Neural progenitor cell (in vitro differentiated cells): ENCODE data around the gene PTPRN2. TPM values are rescaled to one million over a fixed set of nuclear protein-coding genes. Genes with fewer than 3 reads are reported as not detected.

Experiments used
- DNase-seq: peaks from one replicate; pipeline ENCODE4 v3.0.0-alpha.2; 2016; ENCODE audit warnings: low spot score
- H2AFZ ChIP-seq: fragments of 200-600 bp; sonication (generic); replicated peaks from 2 replicates; pipeline ENCODE4 v1.6.1; 2016; ENCODE audit warnings: antibody characterized with exemption
- H3F3A ChIP-seq: fragments of 200-600 bp; sonication (generic); 2 replicates; pipeline ENCODE4 v1.6.1; 2016; ENCODE audit warnings: antibody characterized with exemption, low read depth
- H3K27ac ChIP-seq: fragments of 200-600 bp; sonication (generic); 2 replicates; pipeline ENCODE4 v1.5.1; 2016; ENCODE audit warnings: mild to moderate bottlenecking
- H3K27me3 ChIP-seq: fragments of 200-600 bp; sonication (generic); 2 replicates; pipeline ENCODE4 v1.6.1; 2016; ENCODE audit warnings: mild to moderate bottlenecking, moderate library complexity
- H3K36me3 ChIP-seq: fragments of 200-600 bp; sonication (generic); 2 replicates; pipeline ENCODE4 v1.5.1; 2016
- H3K4me1 ChIP-seq: fragments of 200-600 bp; sonication (generic); 2 replicates; pipeline ENCODE4 v1.6.1; 2016; ENCODE audit warnings: mixed run types
- H3K4me2 ChIP-seq: fragments of 200-600 bp; sonication (generic); 2 replicates; pipeline ENCODE4 v1.6.1; 2016
- H3K4me3 ChIP-seq: fragments of 200-600 bp; sonication (generic); 2 replicates; pipeline ENCODE4 v1.5.1; 2016
- H3K79me2 ChIP-seq: fragments of 200-600 bp; sonication (generic); 2 replicates; pipeline ENCODE4 v1.6.1; 2016; ENCODE audit warnings: low read depth
- H3K9ac ChIP-seq: fragments of 200-600 bp; sonication (generic); 2 replicates; pipeline ENCODE4 v1.6.1; 2016
- H3K9me3 ChIP-seq: fragments of 200-600 bp; sonication (generic); 2 replicates; pipeline ENCODE4 v1.5.1; 2016; ENCODE audit warnings: low read depth
- H4K20me1 ChIP-seq: fragments of 200-600 bp; sonication (generic); 2 replicates; pipeline ENCODE4 v1.6.1; 2016; ENCODE audit warnings: low read depth
- H3K27ac Mint-ChIP-seq: 3 replicates; pipeline ENCODE4 v1.8.0; 2021; ENCODE audit warnings: mixed read lengths
- H3K27me3 Mint-ChIP-seq: 2 replicates; pipeline ENCODE4 v1.8.0; 2022; ENCODE audit warnings: low read depth, mild to moderate bottlenecking, inconsistent platforms, moderate library complexity, mixed read lengths; ENCODE audit not compliant: insufficient read depth
- H3K36me3 Mint-ChIP-seq: 3 replicates; pipeline ENCODE4 v1.8.0; 2021; ENCODE audit warnings: mixed read lengths
- H3K4me1 Mint-ChIP-seq: 3 replicates; pipeline ENCODE4 v1.8.0; 2021; ENCODE audit warnings: mixed read lengths
- H3K4me3 Mint-ChIP-seq: 3 replicates; pipeline ENCODE4 v1.8.0; 2021; ENCODE audit warnings: mild to moderate bottlenecking, moderate library complexity, mixed read lengths
- H3K9me3 Mint-ChIP-seq: 3 replicates; pipeline ENCODE4 v1.8.0; 2020; ENCODE audit warnings: mixed read lengths
- EZH2 ChIP-seq: fragments of 200-600 bp; sonication (generic); IDR thresholded peaks from 2 replicates; pipeline ENCODE4 v1.6.1; 2017; ENCODE audit warnings: antibody characterized with exemption, mild to moderate bottlenecking, moderate library complexity
- EZH2phosphoT487 ChIP-seq: fragments of 200-600 bp; sonication (generic); IDR thresholded peaks from 2 replicates; pipeline ENCODE4 v1.6.1; 2017; ENCODE audit warnings: antibody characterized with exemption
- total RNA-seq: library from RNA; depleted of rRNA; stranded (reverse); fragments of >200 nt; gene quantifications from 2 replicates; pipeline ENCODE4 v1.2.3, GENCODE V29; 2015; ENCODE audit warnings: low replicate concordance
- TF ChIP-seq, protein P1 (sequence below): fragments of 200-600 bp; sonication (generic); IDR thresholded peaks from 2 replicates; pipeline ENCODE4 v1.5.1; 2017; ENCODE audit warnings: antibody characterized with exemption, mild to moderate bottlenecking

PTPRN2 gene
- total RNA-seq, 1 donor from 2014 or later = 3.0 TPM

DNA sequence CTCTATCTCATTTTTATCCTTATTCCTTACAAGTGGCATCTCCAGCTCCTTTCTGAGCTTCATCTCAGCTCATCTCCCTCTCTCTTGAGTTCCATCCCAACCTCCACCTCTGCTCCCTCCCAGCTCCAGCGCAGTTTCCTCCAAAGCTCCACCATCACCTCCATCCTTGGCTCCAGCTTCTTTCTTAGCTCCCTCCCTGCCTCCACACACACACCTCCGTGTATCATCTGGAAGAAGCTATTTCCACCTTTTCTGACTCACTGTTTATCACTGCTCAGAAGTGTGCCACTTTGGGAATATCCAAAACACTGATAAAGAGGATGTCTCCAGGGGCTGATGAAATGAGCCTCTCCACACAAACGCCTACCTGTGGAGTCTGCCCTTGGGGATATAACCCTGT lies 481.4 kb downstream of the PTPRN2 start:
- Histone ChIP-seq H3K4me3 (no peak overlapping the region), H4K20me1 (no peaks in the 10 kb centered on the region), H3K4me1 (peaks cover 6% of the 10 kb centered on the region), H3F3A (no peaks in the 10 kb centered on the region), H3K9ac (no peak overlapping the region), H3K4me2 (no peak overlapping the region), H3K9me3 (no peaks in the 10 kb centered on the region), H2AFZ (no peak overlapping the region), H3K36me3 (no peaks in the 10 kb centered on the region), H3K79me2 (no peaks in the 10 kb centered on the region), H3K27ac (no peak overlapping the region), H3K27me3 (no peaks in the 10 kb centered on the region)
- DNase-seq = no peak
- TF ChIP-seq, protein P1, sequence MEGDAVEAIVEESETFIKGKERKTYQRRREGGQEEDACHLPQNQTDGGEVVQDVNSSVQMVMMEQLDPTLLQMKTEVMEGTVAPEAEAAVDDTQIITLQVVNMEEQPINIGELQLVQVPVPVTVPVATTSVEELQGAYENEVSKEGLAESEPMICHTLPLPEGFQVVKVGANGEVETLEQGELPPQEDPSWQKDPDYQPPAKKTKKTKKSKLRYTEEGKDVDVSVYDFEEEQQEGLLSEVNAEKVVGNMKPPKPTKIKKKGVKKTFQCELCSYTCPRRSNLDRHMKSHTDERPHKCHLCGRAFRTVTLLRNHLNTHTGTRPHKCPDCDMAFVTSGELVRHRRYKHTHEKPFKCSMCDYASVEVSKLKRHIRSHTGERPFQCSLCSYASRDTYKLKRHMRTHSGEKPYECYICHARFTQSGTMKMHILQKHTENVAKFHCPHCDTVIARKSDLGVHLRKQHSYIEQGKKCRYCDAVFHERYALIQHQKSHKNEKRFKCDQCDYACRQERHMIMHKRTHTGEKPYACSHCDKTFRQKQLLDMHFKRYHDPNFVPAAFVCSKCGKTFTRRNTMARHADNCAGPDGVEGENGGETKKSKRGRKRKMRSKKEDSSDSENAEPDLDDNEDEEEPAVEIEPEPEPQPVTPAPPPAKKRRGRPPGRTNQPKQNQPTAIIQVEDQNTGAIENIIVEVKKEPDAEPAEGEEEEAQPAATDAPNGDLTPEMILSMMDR = no peak
- TF ChIP-seq EZH2 (no peak), EZH2phosphoT487 (no peak)
- no peak overlapping the region for H3K4me3 Mint-ChIP-seq
- H3K27me3 Mint-ChIP-seq = peaks cover 14% of the 10 kb centered on the region
- H3K4me1 Mint-ChIP-seq = peaks cover 12% of the 10 kb centered on the region
- H3K27ac Mint-ChIP-seq = no peak overlapping the region
- H3K9me3 Mint-ChIP-seq = peaks cover 5% of the 10 kb centered on the region
- H3K36me3 Mint-ChIP-seq = peaks cover 5% of the 10 kb centered on the region

GRCh38 chr7:158103378-158103777 lies 484.2 kb downstream of the PTPRN2 start:
- H3K4me3 ChIP-seq = no peak overlapping the region
- H3K27me3 ChIP-seq = no peaks in the 10 kb centered on the region
- peaks cover 4% of the 10 kb centered on the region for H3K9me3 Mint-ChIP-seq
- no peak overlapping the region for H3K27ac ChIP-seq
- no peak overlapping the region for H3K27ac Mint-ChIP-seq
- H2AFZ ChIP-seq = no peak overlapping the region
- H3K36me3 Mint-ChIP-seq = no peaks in the 10 kb centered on the region
- H3K9ac ChIP-seq = no peak overlapping the region
- H3K9me3 ChIP-seq = no peaks in the 10 kb centered on the region
- no peaks in the 10 kb centered on the region for H3K79me2 ChIP-seq
- no peaks in the 10 kb centered on the region for H3K4me1 ChIP-seq
- TF ChIP-seq, protein P1 = no peak
- TF ChIP-seq EZH2phosphoT487 = no peak
- TF ChIP-seq EZH2 = no peak
- no peaks in the 10 kb centered on the region for H3K36me3 ChIP-seq
- H4K20me1 ChIP-seq = no peaks in the 10 kb centered on the region
- no peak overlapping the region for H3K4me3 Mint-ChIP-seq
- no peak for DNase-seq
- H3F3A ChIP-seq = no peaks in the 10 kb centered on the region
- no peak overlapping the region for H3K4me2 ChIP-seq
- peaks cover 7% of the 10 kb centered on the region for H3K27me3 Mint-ChIP-seq
- H3K4me1 Mint-ChIP-seq = no peaks in the 10 kb centered on the region

DNA sequence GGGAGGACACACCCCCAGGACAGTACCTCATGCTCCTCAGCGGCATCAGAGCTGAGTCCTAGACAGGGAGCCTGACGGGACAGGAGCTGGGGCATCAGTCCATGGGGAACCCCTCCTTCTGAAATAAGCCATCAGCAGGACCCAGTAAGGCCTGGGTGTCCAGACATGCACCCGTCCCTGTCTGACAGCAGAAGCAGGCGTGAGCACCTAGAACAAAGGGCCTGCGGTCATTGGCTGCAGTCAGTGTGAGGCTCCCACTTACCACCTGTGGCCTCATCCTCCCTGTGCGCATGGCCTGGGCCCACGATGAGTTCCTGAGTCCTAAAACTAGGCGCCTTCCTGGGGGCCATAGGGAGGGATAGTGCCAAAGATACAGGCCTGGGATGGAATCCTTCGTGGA lies 484.7 kb downstream of the PTPRN2 start:
- H3K27me3 ChIP-seq = no peaks in the 10 kb centered on the region
- no peaks in the 10 kb centered on the region for H4K20me1 ChIP-seq
- DNase-seq = no peak
- no peak overlapping the region for H3K4me3 ChIP-seq
- Mint-ChIP-seq H3K27ac (no peak overlapping the region), H3K36me3 (no peaks in the 10 kb centered on the region), H3K27me3 (peaks cover 4% of the 10 kb centered on the region), H3K4me3 (no peak overlapping the region), H3K9me3 (peaks cover 4% of the 10 kb centered on the region), H3K4me1 (no peaks in the 10 kb centered on the region)
- H3K27ac ChIP-seq = no peak overlapping the region
- TF ChIP-seq EZH2phosphoT487 = no peak
- no peak for TF ChIP-seq EZH2
- TF ChIP-seq, protein P1 = no peak
- no peak overlapping the region for H3K4me2 ChIP-seq
- no peaks in the 10 kb centered on the region for H3K79me2 ChIP-seq
- H3K9me3 ChIP-seq = no peaks in the 10 kb centered on the region
- H3F3A ChIP-seq = no peaks in the 10 kb centered on the region
- H3K4me1 ChIP-seq = no peaks in the 10 kb centered on the region
- H3K36me3 ChIP-seq = no peaks in the 10 kb centered on the region
- H3K9ac ChIP-seq = no peak overlapping the region
- no peak overlapping the region for H2AFZ ChIP-seq
